Measurements from ENCODE around the gene PITPNC1.
"Not testable (repeated sequence)": the region's sequence is repeated elsewhere in the genome, so short reads cannot be mapped to it uniquely, and the experiment has no call there.

Gene PITPNC1

DNA sequence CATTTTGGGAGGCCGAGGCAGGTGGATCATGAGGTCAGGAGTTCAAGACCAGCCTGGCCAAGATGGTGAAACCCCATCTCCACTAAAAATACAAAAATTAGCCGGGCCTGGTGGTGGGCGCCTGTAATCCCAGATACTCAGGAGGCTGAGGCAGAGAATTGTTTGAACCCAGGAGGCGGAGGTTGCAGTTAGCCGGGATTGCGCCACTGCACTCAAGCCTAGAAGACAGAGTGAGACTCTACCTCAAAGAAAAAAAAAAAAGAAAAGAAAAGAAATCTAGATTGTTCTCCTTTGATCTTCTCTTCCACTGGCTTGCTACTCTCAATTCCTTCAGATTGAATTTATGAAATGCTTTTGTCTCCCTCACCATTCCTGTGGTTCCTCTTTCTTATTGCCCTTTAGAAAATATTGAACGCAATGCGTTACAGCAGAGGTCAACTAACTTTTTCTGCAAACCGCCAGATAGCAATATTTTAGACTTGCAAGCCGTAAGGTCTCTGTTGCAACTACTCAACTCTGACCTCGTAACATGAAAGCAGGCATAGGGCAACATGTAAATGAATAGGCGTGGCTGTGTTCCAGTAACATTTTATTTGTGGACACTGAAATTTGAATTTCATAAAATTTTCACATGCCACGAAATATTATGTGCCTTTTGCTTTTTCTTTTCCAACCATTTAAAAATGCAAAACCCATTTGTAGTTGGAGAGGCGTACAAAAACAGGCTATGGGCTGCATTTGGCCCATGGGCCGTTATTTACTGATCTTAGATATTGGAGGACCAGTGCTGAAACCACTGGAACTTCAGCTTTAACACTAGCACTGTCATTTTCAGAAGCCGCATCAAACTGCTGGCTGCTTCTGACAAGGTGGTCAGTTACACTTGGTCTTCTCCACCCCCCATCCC, 24.8 kb downstream of the PITPNC1 start:
- Histone ChIP-seq H3K36me3 (ENCODE audit: insufficient read depth, low read length) (no peaks in the 10 kb centered on the region), H3K9me3 (ENCODE audit: insufficient read depth, low read depth, low read length) (no peaks in the 10 kb centered on the region), H3K4me3 (ENCODE audit: low read length) (no peak overlapping the region), H3K27ac (ENCODE audit: low read depth, low read length) (no peak overlapping the region), H3K27me3 (ENCODE audit: insufficient read depth, low read length) (no peaks in the 10 kb centered on the region), H3K9ac (ENCODE audit: low read depth, low read length) (no peak overlapping the region), H3K4me1 (ENCODE audit: insufficient read depth, low read length) (peaks cover 25% of the 10 kb centered on the region; the same call in 1 of the 2 replicates)
- WGBS: 94% methylated on average over 16 of the region's 16 CpGs

- H3K36me3 ChIP-seq (ENCODE audit: insufficient read depth, low read length): no peaks in the 10 kb centered on the region
- H3K27ac ChIP-seq (ENCODE audit: low read depth, low read length): no peak overlapping the region
- no peak overlapping the region for H3K9ac ChIP-seq (ENCODE audit: low read depth, low read length)
- H3K4me1 ChIP-seq (ENCODE audit: insufficient read depth, low read length): peaks cover 25% of the 10 kb centered on the region; the same call in 1 of the 2 replicates
- no peak overlapping the region for H3K4me3 ChIP-seq (ENCODE audit: low read length)
- no peaks in the 10 kb centered on the region for H3K27me3 ChIP-seq (ENCODE audit: insufficient read depth, low read length)
- H3K9me3 ChIP-seq (ENCODE audit: insufficient read depth, low read depth, low read length): no peaks in the 10 kb centered on the region
- WGBS: 85% methylated on average over 1 of the region's 2 CpGs
Observed at GRCh38 chr17:67403065-67403464, 26.0 kb downstream of the PITPNC1 start.

DNA sequence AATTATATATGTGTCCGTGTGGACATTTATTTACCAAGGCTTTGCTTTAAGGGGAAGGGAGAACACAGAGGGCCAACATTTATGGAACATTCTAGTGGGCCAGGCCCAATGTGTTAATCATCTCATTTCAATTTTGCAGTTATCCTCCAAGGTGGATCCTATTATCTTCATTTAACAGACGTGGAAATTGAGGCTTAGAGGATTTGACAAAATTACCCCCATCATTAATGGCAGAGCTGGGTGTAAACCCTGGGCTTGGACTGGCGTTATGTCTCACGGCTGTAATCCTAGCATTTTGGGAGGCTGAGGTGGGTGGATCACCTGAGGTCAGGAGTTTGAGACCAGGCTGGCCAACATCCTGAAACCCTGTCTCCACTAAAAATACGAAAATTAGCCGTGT, 26.4 kb downstream of the PITPNC1 start:
- no peak overlapping the region for H3K9ac ChIP-seq (ENCODE audit: low read depth, low read length)
- no peak overlapping the region for H3K4me3 ChIP-seq (ENCODE audit: low read length)
- no peaks in the 10 kb centered on the region for H3K27me3 ChIP-seq (ENCODE audit: insufficient read depth, low read length)
- H3K4me1 ChIP-seq (ENCODE audit: insufficient read depth, low read length): peaks cover 25% of the 10 kb centered on the region; the same call in 1 of the 2 replicates
- WGBS: over 99% methylated on average over 6 of the region's 6 CpGs
- no peaks in the 10 kb centered on the region for H3K36me3 ChIP-seq (ENCODE audit: insufficient read depth, low read length)
- H3K9me3 ChIP-seq (ENCODE audit: insufficient read depth, low read depth, low read length): no peaks in the 10 kb centered on the region
- no peak overlapping the region for H3K27ac ChIP-seq (ENCODE audit: low read depth, low read length)

DNA sequence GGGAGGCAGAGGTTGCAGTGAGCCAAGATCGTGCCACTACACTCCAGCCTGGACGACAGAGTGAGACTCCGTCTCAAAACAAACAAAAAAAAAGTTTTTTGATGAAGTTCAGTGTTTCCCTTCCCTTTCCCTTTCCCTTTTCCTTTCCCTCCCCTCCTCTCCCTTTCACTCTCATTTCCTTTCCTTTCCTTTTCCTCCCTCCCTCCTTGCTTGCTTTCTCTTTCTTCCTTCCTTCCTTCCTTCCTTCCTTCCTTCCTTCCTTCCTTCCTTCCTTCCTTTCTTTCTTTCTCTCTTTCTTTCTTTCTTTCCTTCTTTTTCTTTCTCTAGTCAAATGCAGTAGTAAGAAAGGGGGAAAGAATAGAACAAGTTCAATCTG, 31.4 kb downstream of the PITPNC1 start:
- not testable (repeated sequence) for H3K4me3 ChIP-seq (ENCODE audit: low read length); H3K27me3 ChIP-seq (ENCODE audit: insufficient read depth, low read length); H3K27ac ChIP-seq (ENCODE audit: low read depth, low read length); H3K36me3 ChIP-seq (ENCODE audit: insufficient read depth, low read length); H3K9me3 ChIP-seq (ENCODE audit: insufficient read depth, low read depth, low read length); H3K4me1 ChIP-seq (ENCODE audit: insufficient read depth, low read length); H3K9ac ChIP-seq (ENCODE audit: low read depth, low read length)
- 75% methylated on average over 3 of the region's 3 CpGs for WGBS

GRCh38 chr17:67411397-67411796, 34.3 kb downstream of the PITPNC1 start:
- Histone ChIP-seq H3K9me3 (ENCODE audit: insufficient read depth, low read depth, low read length) (peaks cover 5% of the 10 kb centered on the region; the same call in 1 of the 2 replicates), H3K4me1 (ENCODE audit: insufficient read depth, low read length) (no peaks in the 10 kb centered on the region), H3K4me3 (ENCODE audit: low read length) (no peak overlapping the region), H3K9ac (ENCODE audit: low read depth, low read length) (no peak overlapping the region), H3K27me3 (ENCODE audit: insufficient read depth, low read length) (no peaks in the 10 kb centered on the region), H3K27ac (ENCODE audit: low read depth, low read length) (no peak overlapping the region), H3K36me3 (ENCODE audit: insufficient read depth, low read length) (no peaks in the 10 kb centered on the region)
- WGBS: 96% methylated on average over 4 of the region's 4 CpGs

GRCh38 chr17:67412032-67412431, 35.0 kb downstream of the PITPNC1 start:
- WGBS: over 99% methylated on average over 4 of the region's 4 CpGs
- Histone ChIP-seq H3K9me3 (ENCODE audit: insufficient read depth, low read depth, low read length) (peaks cover 5% of the 10 kb centered on the region; the same call in 1 of the 2 replicates), H3K4me1 (ENCODE audit: insufficient read depth, low read length) (no peaks in the 10 kb centered on the region), H3K4me3 (ENCODE audit: low read length) (no peak overlapping the region), H3K36me3 (ENCODE audit: insufficient read depth, low read length) (no peaks in the 10 kb centered on the region), H3K9ac (ENCODE audit: low read depth, low read length) (no peak overlapping the region), H3K27me3 (ENCODE audit: insufficient read depth, low read length) (no peaks in the 10 kb centered on the region), H3K27ac (ENCODE audit: low read depth, low read length) (no peak overlapping the region)

- Histone ChIP-seq H3K27me3 (ENCODE audit: insufficient read depth, low read length) (no peaks in the 10 kb centered on the region), H3K4me3 (ENCODE audit: low read length) (no peak overlapping the region), H3K9ac (ENCODE audit: low read depth, low read length) (no peak overlapping the region), H3K36me3 (ENCODE audit: insufficient read depth, low read length) (no peaks in the 10 kb centered on the region), H3K9me3 (ENCODE audit: insufficient read depth, low read depth, low read length) (peaks cover 5% of the 10 kb centered on the region; the same call in 1 of the 2 replicates), H3K27ac (ENCODE audit: low read depth, low read length) (no peak overlapping the region), H3K4me1 (ENCODE audit: insufficient read depth, low read length) (no peaks in the 10 kb centered on the region)
- WGBS: 89% methylated on average over 1 of the region's 2 CpGs
Observed at GRCh38 chr17:67412941-67413340, 35.9 kb downstream of the PITPNC1 start.

- Histone ChIP-seq H3K27ac (ENCODE audit: low read depth, low read length) (no peak overlapping the region), H3K4me3 (ENCODE audit: low read length) (no peak overlapping the region), H3K27me3 (ENCODE audit: insufficient read depth, low read length) (no peaks in the 10 kb centered on the region), H3K9ac (ENCODE audit: low read depth, low read length) (no peak overlapping the region), H3K36me3 (ENCODE audit: insufficient read depth, low read length) (no peaks in the 10 kb centered on the region), H3K4me1 (ENCODE audit: insufficient read depth, low read length) (no peaks in the 10 kb centered on the region), H3K9me3 (ENCODE audit: insufficient read depth, low read depth, low read length) (peaks cover 5% of the 10 kb centered on the region; the same call in 1 of the 2 replicates)
- 92% methylated on average over 5 of the region's 5 CpGs for WGBS
Observed at GRCh38 chr17:67413388-67413787, 36.3 kb downstream of the PITPNC1 start.

GRCh38 chr17:67414130-67414529, 37.0 kb downstream of the PITPNC1 start:
- no peaks in the 10 kb centered on the region for H3K4me1 ChIP-seq (ENCODE audit: insufficient read depth, low read length)
- no peak overlapping the region for H3K4me3 ChIP-seq (ENCODE audit: low read length)
- no peak overlapping the region for H3K27ac ChIP-seq (ENCODE audit: low read depth, low read length)
- no peaks in the 10 kb centered on the region for H3K36me3 ChIP-seq (ENCODE audit: insufficient read depth, low read length)
- H3K27me3 ChIP-seq (ENCODE audit: insufficient read depth, low read length): no peaks in the 10 kb centered on the region
- WGBS: no CpG with 5 or more reads among the region's 1 CpG
- H3K9me3 ChIP-seq (ENCODE audit: insufficient read depth, low read depth, low read length): peaks cover 5% of the 10 kb centered on the region; the same call in 1 of the 2 replicates
- no peak overlapping the region for H3K9ac ChIP-seq (ENCODE audit: low read depth, low read length)

- Histone ChIP-seq H3K9ac (ENCODE audit: low read depth, low read length) (no peak overlapping the region), H3K27ac (ENCODE audit: low read depth, low read length) (no peak overlapping the region), H3K36me3 (ENCODE audit: insufficient read depth, low read length) (no peaks in the 10 kb centered on the region), H3K4me1 (ENCODE audit: insufficient read depth, low read length) (no peaks in the 10 kb centered on the region), H3K27me3 (ENCODE audit: insufficient read depth, low read length) (no peaks in the 10 kb centered on the region), H3K4me3 (ENCODE audit: low read length) (no peak overlapping the region), H3K9me3 (ENCODE audit: insufficient read depth, low read depth, low read length) (peaks cover 5% of the 10 kb centered on the region; the same call in 1 of the 2 replicates)
- 100% methylated on average over 1 of the region's 2 CpGs for WGBS
Observed at GRCh38 chr17:67414559-67414958, 37.5 kb downstream of the PITPNC1 start.

DNA sequence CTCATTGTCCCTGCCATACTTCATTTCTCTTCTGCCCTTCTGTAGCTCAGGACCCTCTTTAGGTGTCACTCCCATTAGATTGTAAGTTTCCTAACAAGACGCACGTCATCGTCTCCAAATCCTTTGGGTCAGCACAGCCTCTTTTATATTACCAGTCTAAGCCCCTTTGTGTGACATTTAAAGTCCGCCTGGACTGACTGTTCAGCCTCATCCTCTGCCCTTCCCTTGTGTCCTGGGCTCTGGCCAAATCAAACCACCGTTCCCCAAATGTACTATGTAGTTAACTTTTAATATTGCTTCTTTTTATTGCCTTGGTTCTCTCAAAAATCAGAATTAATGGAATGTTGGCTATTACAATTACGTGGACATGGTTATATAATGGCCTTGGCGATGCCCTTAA, 38.2 kb downstream of the PITPNC1 start:
- Histone ChIP-seq H3K4me3 (ENCODE audit: low read length) (no peak overlapping the region), H3K9me3 (ENCODE audit: insufficient read depth, low read depth, low read length) (peaks cover 5% of the 10 kb centered on the region; the same call in 1 of the 2 replicates), H3K9ac (ENCODE audit: low read depth, low read length) (no peak overlapping the region), H3K27me3 (ENCODE audit: insufficient read depth, low read length) (no peaks in the 10 kb centered on the region), H3K27ac (ENCODE audit: low read depth, low read length) (no peak overlapping the region), H3K4me1 (ENCODE audit: insufficient read depth, low read length) (no peaks in the 10 kb centered on the region), H3K36me3 (ENCODE audit: insufficient read depth, low read length) (no peaks in the 10 kb centered on the region)
- 94% methylated on average over 6 of the region's 7 CpGs for WGBS

Measured in HUES64 (cell line).